AG04450 (cell line): ENCODE results near the gene CNTN1. TPM values are rescaled to one million over a fixed set of nuclear protein-coding genes. Genes with fewer than 3 reads are reported as not detected.
A peak's percentile ranks its signal among the peaks of the same experiment; 100 is the strongest.

Source experiments
- CTCF ChIA-PET: fragments of 300-600, 350-600 bp; formaldehyde crosslinking; extraction: SDS; loops from one replicate; lab custom pipeline; 2022; ENCODE audit warnings: antibody characterized with exemption, inconsistent platforms; lab: Charles Lee
- POLR2A ChIA-PET: fragments of 350-600 bp; formaldehyde crosslinking; extraction: SDS; loops from one replicate; lab custom pipeline; 2021; ENCODE audit warnings: antibody characterized with exemption, inconsistent platforms; lab: Yijun Ruan, JAX
- DNase-seq: peaks from one replicate; pipeline ENCODE4 v3.0.0-alpha.2; 2011; ENCODE audit warnings: low read depth, low spot score
- H3K27ac ChIP-seq: one replicate; pipeline ENCODE4 v1.5.1; 2012; ENCODE audit warnings: low read depth, low read length, control low read depth
- H3K27me3 ChIP-seq: one replicate; pipeline ENCODE4 v1.6.0; 2012; ENCODE audit warnings: low read length; ENCODE audit not compliant: control insufficient read depth, insufficient read depth
- H3K4me3 ChIP-seq: 2 replicates; pipeline ENCODE4 v1.5.1; 2011; ENCODE audit warnings: mild to moderate bottlenecking, low read depth, low read length, control low read depth
- H3K9me3 ChIP-seq: 2 replicates; pipeline ENCODE4 v1.5.1; 2012; ENCODE audit warnings: low read length; ENCODE audit not compliant: control insufficient read depth, insufficient read depth
- CTCF ChIP-seq: IDR thresholded peaks from 2 replicates; pipeline ENCODE4 v1.5.1; 2011; ENCODE audit warnings: low read depth, low read length, control low read depth, inconsistent platforms
- polyA plus RNA-seq: library from polyadenylated mRNA; depleted of rRNA; stranded (reverse); fragments of >200 nt; gene quantifications from 2 replicates; pipeline ENCODE4 v1.2.3, GENCODE V29; 2011

CNTN1 gene
- polyA plus RNA-seq, 1 experiment: 0.19 TPM

- Histone ChIP-seq H3K9me3 (no peaks in the 10 kb centered on the region), H3K27ac (no peak overlapping the region), H3K27me3 (no peaks in the 10 kb centered on the region), H3K4me3 (no peak overlapping the region)
- no peak for TF ChIP-seq CTCF
- ChIA-PET CTCF (no interaction called here), POLR2A (no interaction called here)
- DNase-seq: no peak
Measured at GRCh38 chr12:40907115-40907527, 214.9 kb downstream of the CNTN1 start.

GRCh38 chr12:40911676-40912075, 219.4 kb downstream of the CNTN1 start:
- TF ChIP-seq CTCF: no peak
- H3K9me3 ChIP-seq: no peaks in the 10 kb centered on the region
- H3K4me3 ChIP-seq: no peak overlapping the region
- POLR2A ChIA-PET: no interaction called here
- CTCF ChIA-PET: interaction anchor here (0.5 kb wide), 1 partner anchor 40 kb away, joined by 10 read pairs; no protein-coding TSS in a partner anchor
- no peak for DNase-seq
- H3K27me3 ChIP-seq: no peaks in the 10 kb centered on the region
- no peak overlapping the region for H3K27ac ChIP-seq

GRCh38 chr12:40915172-40915571, 222.9 kb downstream of the CNTN1 start:
- no peaks in the 10 kb centered on the region for H3K27me3 ChIP-seq
- H3K4me3 ChIP-seq: no peak overlapping the region
- ChIA-PET CTCF (interaction anchor here (0.6 kb wide), 1 partner anchor 14 kb away, joined by 3 read pairs; no protein-coding TSS in a partner anchor), POLR2A (no interaction called here)
- DNase-seq: no peak
- no peak for TF ChIP-seq CTCF
- no peaks in the 10 kb centered on the region for H3K9me3 ChIP-seq
- H3K27ac ChIP-seq: no peak overlapping the region

- no peak for TF ChIP-seq CTCF
- Histone ChIP-seq H3K27ac (no peak overlapping the region), H3K27me3 (no peaks in the 10 kb centered on the region), H3K9me3 (no peaks in the 10 kb centered on the region), H3K4me3 (no peak overlapping the region)
- CTCF ChIA-PET: interaction anchor here (0.8 kb wide), 1 partner anchor 347 kb away, joined by 3 read pairs; no protein-coding TSS in a partner anchor
- POLR2A ChIA-PET: no interaction called here
- DNase-seq: no peak
Measured at GRCh38 chr12:40917561-40917960, 225.3 kb downstream of the CNTN1 start.

GRCh38 chr12:40921563-40922163, 229.4 kb downstream of the CNTN1 start:
- DNase-seq: no peak
- ChIA-PET CTCF (interaction anchor here (1.0 to 1.2 kb wide), 5 partner anchors 9 to 300 kb away, joined by 4 to 6 read pairs (median 5); no protein-coding TSS in a partner anchor), POLR2A (no interaction called here)
- no peak overlapping the region for H3K27ac ChIP-seq
- H3K9me3 ChIP-seq: no peaks in the 10 kb centered on the region
- H3K27me3 ChIP-seq: no peaks in the 10 kb centered on the region
- no peak overlapping the region for H3K4me3 ChIP-seq
- peak; percentile 56 for TF ChIP-seq CTCF
